22Rv1 (cell line): ENCODE measurements around the gene PTPN12.

Source experiments
- CTCF ChIP-seq: fragments of 450-650 bp; IDR thresholded peaks from 2 replicates; pipeline ENCODE4 v1.5.1; 2017; ENCODE audit warnings: mild to moderate bottlenecking
- ZFX ChIP-seq: fragments of 450-650 bp; IDR thresholded peaks from 2 replicates; pipeline ENCODE4 v1.6.1; 2017; ENCODE audit warnings: antibody characterized with exemption, borderline replicate concordance

DNA sequence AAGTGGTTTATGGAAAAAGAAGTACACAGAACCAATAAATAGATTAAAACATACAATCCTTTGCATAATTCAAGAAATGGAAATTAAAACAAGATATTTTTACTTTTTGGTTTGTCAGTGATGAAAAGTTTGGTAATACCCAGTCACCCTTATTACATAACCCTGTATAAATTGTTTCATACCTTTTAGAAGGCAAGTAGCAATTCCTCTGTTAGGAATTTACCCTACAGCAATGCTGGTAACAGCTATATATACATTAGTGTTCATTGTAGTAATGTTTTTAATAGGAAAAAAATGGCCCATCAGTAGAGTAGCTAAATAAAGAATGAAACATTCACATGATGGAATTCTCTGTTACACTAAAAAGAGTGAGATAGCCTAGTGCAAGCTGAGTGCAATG lies 42.7 kb downstream of the PTPN12 start:
- no peak for TF ChIP-seq CTCF
- TF ChIP-seq ZFX: no peak
